IPS-NIHi7 (cell line): ENCODE results near the gene SBNO2.

ENCODE experiments used
- DNase-seq: peaks from one replicate; pipeline ENCODE4 v3.0.0; 2012; ENCODE audit warnings: mixed read lengths; ENCODE audit errors: extremely low spot score

SBNO2 gene

GRCh38 chr19:1167687-1168571 is 6.1 kb downstream of the SBNO2 start:
- DNase-seq: no peak

DNA sequence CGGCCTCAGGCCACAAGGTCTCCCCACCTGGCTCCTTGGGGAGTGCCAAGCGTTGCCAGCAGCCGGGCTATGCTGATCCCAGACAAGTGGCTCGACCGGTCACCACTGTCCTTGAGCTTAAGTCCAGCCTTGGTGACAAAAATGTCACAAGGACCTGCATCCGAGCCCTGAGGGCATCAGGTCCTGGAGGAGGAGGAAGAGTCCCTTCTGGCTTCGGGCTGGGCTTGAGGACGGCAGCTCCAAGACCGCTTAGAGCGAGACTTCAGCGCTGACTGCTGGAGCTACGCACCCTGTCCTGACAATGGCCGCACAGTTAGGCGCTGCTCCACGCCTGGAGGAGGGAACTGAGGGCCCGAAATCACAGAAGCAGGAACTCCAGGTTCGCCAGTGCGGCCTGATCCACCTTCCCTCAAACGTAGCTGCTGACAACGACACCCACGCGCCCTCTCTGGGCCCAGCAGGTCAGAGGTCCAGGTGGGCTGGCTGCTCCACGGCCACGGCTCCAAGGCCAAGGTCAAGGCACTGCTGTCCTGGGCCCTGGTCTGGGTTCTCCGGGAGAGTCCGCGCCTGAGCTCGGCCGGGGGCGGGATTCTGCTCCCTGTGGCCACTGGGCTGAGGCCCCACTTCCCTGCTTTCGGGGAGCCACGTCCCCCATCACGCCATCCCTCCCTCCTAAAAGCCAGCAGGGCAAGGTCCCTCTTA is 7.0 kb downstream of the SBNO2 start:
- DNase-seq: no peak

DNA sequence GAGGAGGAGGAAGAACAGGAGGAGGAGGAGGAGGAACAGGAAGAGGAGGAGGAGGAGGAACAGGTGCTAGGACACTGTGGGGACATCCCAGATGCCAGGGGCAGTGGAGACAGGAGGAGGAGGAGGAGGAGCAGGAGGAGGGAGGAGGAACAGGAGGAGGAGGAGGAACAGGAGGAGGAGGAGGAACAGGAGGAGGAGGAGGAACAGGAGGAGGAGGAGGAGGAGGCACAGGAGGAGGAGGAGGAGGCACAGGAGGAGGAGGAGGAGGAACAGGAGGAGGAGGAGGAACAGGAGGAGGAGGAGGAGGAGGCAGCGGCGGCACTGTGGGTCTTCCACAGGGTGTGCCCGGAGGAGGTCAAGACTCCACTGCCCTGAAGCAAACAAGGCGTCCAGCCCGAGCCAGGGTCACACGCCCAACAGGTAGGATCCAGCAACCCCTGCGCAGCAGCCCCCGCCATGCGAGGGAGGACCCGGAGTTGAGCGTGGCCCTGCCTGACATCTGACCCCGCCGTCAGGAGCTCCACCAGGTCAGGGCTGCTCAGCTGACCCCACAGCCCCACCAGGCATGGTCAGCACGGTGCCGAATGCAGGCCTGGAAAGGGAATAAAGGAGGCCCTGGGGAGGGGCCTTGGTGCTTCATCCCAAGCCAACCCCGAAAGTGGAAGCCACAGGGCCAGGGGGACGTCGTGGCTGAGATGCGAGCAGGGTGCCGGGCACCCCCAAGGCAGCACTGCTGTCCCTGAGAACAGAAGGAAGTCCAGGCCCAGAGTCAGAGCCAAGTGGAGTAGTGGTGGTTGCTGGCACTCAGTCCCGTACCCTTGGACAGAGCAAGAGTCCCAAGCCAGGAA is 9.2 kb downstream of the SBNO2 start:
- DNase-seq: no peak

DNA sequence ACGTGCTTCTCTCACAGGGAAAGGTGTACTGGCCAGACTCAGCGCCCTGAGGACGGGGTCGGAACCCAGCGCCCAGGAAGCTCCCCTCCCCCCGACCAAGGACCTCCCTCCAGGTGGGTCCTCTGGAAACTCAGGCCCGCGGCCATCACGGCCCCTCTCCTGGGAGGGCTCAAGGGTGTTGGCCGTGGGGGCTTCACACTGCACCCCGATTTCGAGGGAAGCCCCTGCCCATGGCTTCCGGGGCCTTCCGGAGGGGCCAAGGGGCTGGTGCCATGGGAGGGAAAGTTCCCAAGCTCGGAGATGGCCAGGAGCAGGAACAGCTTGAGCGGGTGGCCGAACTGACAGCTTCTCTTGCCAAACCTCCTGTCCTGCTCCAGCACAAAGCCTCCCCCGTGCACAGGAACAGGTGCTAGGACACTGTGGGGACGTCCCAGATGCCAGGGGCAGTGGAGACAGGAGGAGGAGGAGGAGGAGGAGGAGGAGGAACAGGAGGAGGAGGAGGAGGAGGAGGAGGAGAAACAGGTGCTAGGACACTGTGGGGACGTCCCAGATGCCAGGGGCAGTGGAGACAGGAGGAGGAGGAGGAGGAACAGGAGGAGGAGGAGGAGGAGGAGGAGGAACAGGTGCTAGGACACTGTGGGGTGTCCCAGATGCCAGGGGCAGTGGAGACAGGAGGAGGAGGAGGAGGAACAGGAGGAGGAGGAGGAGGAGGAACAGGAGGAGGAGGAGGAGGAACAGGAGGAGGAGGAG is 10.0 kb downstream of the SBNO2 start:
- no peak for DNase-seq

- DNase-seq: no peak
These were observed 10.7 kb downstream of the SBNO2 start for GRCh38 chr19:1163283-1163933.

- DNase-seq: no peak
These were observed 11.4 kb downstream of the SBNO2 start for GRCh38 chr19:1162404-1163282.

DNA sequence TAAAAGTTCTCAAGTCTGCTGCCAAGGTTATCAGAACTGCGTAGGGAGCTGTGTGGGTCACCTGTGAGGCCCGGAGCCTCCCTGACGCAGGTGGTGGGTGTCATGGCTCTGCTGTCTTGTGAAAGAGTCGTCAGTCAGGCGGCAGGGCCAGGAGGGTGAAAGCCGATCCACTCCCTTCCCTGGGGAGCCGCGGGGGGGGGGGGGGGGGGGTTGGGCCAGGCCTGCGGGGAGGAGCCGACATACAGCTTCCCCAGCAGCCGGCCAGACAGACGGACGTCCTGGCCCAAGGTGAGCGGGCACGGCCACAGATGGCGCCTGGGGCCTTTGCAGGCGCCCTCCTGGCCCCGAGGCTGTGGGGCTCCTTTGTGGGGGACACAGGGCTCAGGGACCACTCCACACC is 12.4 kb downstream of the SBNO2 start:
- peak; percentile 62 for DNase-seq

DNA sequence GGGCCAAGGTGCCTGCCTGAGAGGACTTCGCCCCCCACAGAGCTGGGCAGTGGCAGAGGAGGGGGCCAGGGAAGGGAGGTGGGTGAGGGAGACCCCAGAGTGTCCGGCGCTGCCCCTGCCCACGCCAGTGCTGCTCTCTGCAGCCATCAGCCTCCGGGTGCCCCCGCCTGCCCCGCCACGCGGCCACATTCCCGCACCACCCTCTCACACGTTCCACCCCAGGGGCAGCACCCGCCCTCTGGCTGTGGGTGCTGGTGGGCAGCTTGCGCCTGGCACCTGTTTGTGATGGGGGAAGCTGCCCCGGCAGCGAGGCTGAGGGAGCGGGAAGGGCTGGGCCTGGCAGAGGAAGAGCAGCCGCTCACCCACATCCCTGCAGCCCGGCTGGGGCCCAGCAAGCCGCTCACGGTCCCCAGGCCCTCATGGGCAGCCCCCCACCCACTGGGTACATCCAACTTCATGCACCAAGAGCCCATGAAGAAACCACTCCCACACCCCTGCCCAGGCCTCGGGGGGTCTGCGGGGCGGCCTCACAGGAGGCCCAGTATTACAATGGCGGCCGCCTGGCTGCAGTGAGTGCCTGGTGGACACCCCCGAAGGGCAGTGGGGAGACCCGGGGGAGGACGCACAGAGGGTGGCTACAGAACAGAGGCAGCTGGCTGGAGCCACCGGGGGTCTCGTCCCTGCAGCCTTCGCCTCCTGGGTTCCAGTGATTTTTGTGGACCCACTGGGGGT is 14.0 kb downstream of the SBNO2 start:
- no peak for DNase-seq

GRCh38 chr19:1158885-1159448 is 15.1 kb downstream of the SBNO2 start:
- DNase-seq: no peak

DNA sequence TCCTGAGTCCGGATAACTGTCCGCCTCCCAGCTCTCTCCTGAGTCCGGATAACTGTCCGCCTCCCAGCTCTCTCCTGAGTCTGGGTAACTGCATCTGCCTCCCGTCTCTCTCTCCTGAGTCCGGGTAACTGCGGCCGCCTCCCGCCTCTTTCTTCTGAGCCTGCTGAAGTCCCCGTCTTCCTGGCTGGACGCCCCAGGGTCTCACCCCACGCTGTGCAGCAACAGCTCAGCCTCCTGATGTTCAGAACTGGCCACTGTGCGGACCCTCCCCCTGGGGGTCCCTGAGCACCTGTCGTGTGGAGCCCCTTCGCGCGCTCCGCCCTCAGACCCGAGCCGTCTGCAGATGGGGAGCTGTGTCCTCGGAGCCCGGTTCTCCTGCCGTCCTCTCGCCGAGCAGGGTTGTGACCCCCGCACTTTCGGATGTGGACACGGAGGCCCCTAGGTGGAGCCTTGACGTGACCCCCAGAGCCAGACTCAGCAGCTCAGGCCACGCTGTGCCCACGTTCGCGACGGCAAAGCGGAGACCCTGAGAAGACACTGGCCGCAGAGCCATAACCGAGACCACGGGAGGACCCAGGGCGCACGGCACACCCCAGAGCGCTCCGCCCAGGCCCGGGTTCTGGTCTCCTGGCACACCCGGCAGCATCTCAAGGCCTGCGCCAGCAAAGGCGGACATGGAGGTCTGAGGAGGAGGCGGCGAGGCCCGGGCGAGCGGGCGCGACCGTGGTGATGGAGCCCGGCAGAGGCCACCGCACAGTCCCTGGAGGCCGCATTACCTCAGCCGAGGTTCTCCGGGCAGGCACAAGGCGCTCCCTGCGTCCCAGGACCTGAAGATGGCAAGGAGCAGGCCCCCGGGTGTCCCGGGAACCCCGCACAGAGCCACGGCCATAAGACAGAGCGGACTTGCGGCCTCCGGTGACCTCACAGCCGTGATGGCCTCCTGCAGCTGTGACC is 15.9 kb downstream of the SBNO2 start:
- no peak for DNase-seq

- no peak for DNase-seq
These were observed 17.0 kb downstream of the SBNO2 start for GRCh38 chr19:1156830-1157615.

DNA sequence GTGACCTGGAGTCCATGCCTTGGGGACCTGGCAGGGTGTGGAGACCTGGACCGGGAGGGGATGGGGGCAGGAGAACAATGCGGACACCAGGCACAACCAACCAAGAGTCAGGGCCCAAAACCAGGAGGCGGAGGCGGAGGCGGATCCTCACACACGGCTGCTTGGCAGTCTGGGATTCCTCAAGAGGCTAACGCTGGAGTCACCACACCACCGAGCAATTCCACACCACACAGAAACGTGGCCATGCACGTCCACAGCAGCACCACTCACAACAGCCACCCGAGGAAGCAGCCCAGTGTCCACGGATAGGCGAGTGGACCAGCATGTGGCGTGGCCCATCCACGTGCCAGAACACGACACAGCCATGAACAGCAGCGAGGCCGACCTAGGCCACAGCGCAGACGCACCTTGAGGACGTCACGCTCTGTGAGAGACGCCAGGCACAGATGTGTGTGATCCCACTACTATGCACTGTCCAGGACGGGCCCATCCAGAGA is 17.7 kb downstream of the SBNO2 start:
- no peak for DNase-seq

GRCh38 chr19:1155352-1156304 is 18.4 kb downstream of the SBNO2 start:
- no peak for DNase-seq

DNA sequence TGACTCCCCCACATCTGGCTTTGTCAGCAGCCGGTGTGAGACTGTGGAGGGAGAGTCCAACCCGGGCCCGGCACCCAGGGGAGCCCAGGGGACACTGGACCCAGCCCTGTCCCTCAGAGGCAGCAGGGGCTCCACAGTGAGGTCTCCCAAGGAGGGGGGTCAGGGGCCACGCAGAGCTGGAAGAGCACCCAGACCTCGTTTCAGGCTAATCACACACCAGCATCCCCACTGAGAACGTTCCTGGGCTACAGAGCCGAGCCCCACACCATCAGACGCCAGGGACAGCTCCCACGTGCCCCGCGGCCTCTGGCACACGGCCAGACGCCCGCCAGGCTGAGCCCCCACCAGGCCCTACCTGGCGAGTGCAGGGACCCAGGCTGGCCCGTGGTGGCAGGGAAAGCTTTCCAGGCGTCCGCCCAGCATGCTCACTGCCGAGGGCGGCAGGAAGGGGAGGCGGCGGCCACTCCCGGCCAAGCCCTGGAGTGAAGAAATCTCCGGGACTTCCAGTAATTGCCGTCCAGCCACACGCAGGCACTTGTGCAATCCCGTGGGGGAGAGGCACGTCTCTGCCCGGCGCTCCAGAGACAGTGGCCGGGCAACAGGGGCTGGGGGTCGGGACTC is 19.2 kb downstream of the SBNO2 start:
- no peak for DNase-seq
